ENCODE results near the gene WIPI1. TPM values are rescaled to one million over a fixed set of nuclear protein-coding genes. Genes with fewer than 3 reads are reported as not detected.

Gene WIPI1, protein sequence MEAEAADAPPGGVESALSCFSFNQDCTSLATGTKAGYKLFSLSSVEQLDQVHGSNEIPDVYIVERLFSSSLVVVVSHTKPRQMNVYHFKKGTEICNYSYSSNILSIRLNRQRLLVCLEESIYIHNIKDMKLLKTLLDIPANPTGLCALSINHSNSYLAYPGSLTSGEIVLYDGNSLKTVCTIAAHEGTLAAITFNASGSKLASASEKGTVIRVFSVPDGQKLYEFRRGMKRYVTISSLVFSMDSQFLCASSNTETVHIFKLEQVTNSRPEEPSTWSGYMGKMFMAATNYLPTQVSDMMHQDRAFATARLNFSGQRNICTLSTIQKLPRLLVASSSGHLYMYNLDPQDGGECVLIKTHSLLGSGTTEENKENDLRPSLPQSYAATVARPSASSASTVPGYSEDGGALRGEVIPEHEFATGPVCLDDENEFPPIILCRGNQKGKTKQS
- 10.3 to 14.8 TPM (median 11.8 TPM) in 5 replicates for total RNA-seq (2022; extraction: Qiagen RNA extraction; ENCODE audit: low read depth)

DNA sequence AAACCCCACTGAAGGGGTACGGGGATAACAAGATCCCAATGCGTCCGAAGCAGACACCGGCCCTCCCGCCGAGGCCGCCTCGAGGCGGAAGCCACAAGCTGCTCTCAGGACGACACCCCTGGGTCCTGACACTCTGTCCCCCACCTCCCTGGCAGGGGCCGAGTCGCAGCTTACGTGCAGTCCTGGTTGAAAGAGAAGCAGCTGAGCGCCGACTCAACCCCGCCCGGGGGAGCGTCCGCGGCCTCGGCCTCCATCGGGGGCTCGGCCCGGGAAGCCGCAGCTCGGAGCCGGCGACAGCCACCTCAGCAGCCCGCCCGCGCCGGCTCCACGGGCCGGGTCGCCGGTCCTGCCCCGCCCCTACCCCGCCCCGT is at the start of gene WIPI1:
Gene WIPI1, minus strand, starts transcription at position 329 of the 371 bp plus-strand sequence. Its CDS starts 75 bp downstream, at position 254.

Other genes starting within 250 kb of the WIPI1 start
- gene AMZ2, start 209.5 kb downstream of the WIPI1 start, total RNA-seq (2022; extraction: Qiagen RNA extraction; ENCODE audit: low read depth), result 107 to 123 TPM (median 110 TPM) in 5 replicates
- gene SLC16A6, start 166.4 kb downstream of the WIPI1 start, total RNA-seq (2022; extraction: Qiagen RNA extraction; ENCODE audit: low read depth), result 0.19 to 0.47 TPM (median 0.38 TPM) in 5 replicates
- 1.5 to 2.1 TPM (median 1.7 TPM) in 5 replicates for gene ARSG, start 166.0 kb downstream of the WIPI1 start, total RNA-seq (2022; extraction: Qiagen RNA extraction; ENCODE audit: low read depth)
- 123 to 168 TPM (median 166 TPM) in 5 replicates for gene PRKAR1A, start 54.9 kb upstream of the WIPI1 start, total RNA-seq (2022; extraction: Qiagen RNA extraction; ENCODE audit: low read depth)
- 0.07 TPM in 2 of 5 replicates, not detected in the others for gene FAM20A, start 143.9 kb upstream of the WIPI1 start, total RNA-seq (2022; extraction: Qiagen RNA extraction; ENCODE audit: low read depth)